GM18517 (cell line): Measurements from ENCODE around the gene EFNA2.

ENCODE experiments used
- ATAC-seq: cut with Tn5 transposase; IDR thresholded peaks from one replicate; pipeline ENCODE4 v1.9.1; 2021; ENCODE audit warnings: mild to moderate bottlenecking, moderate library complexity; ENCODE audit not compliant: unreplicated experiment

The EFNA2 gene

DNA sequence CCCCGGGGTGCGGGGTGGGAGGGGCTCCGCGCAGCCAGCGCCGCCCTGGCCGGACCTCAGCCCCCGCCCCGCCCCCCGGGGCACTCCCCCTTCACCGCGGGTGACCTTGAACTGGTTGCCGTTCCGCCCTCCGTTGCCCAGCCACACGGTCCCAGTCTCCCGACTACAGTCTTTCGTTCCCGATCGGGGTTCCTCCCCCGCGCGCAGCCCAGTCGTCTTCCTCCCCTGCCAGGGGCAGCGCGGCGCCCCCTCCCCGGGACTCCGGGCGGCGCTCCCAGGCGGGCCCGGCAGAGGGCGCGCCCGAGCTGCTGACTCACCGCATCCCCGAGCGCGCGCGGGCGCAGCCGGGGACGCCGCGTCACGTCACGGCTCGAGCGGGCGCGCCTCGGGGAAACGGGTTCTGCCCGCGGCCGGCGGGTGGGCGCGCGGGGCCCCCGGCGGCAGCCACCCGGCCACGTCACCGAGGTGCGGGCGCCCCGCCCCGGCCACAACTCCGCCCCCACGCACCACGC lies 36.8 kb upstream of the EFNA2 start:
- ATAC-seq: peak; percentile 26

DNA sequence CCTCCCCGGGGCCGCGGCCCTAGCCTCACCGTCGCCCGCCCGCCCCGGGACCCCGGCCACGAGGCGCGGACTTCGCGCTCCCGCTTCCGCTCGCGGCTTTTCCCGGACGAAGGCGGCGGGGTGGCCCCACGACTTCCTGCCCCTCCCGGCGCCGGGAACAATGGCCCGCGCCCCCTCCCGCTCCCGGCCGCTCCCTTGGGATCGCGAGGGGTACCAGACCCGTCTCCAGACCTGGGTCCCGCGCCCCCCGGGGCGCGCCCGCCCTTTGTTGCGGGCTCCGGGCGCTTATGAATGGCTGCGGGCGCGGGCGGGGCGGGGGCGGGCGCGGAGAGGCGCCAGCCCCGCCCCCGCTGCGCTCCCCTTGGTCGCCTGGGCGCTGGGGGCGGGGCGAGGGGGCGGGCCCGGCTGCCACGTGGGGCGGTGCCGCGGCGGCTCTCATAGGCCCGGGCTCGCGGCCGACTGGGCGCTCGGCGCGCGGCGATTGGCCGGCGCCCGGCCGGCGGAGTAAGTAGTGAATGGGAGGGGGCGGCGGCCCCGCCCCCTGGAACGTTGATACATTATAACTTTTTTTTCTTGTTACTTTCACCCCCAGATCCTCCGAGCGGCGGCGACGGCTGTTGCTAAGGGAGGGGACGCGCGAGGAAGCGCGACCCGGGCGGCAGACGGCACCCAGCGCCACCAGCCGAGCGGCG lies 36.2 kb upstream of the EFNA2 start:
- ATAC-seq: peak; percentile 48

DNA sequence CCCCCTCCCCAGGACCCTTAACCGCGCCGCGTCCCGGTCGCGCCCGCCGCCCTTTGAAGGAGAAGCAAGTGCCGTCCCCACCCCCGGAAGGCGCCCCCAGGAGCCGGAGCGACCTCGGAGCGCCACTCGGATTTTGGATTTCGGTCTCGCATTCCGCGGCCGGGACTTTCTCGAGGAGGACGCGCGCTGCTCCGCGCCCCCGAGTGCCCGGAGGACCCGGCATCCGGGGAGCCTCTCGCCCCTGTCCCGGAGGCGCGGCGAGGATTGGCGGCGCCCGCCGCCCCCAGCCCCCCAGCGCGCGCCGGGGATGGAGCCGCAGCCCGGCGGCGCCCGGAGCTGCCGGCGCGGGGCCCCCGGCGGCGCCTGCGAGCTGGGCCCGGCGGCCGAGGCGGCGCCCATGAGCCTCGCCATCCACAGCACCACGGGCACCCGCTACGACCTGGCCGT lies 35.7 kb upstream of the EFNA2 start:
- ATAC-seq: no peak

DNA sequence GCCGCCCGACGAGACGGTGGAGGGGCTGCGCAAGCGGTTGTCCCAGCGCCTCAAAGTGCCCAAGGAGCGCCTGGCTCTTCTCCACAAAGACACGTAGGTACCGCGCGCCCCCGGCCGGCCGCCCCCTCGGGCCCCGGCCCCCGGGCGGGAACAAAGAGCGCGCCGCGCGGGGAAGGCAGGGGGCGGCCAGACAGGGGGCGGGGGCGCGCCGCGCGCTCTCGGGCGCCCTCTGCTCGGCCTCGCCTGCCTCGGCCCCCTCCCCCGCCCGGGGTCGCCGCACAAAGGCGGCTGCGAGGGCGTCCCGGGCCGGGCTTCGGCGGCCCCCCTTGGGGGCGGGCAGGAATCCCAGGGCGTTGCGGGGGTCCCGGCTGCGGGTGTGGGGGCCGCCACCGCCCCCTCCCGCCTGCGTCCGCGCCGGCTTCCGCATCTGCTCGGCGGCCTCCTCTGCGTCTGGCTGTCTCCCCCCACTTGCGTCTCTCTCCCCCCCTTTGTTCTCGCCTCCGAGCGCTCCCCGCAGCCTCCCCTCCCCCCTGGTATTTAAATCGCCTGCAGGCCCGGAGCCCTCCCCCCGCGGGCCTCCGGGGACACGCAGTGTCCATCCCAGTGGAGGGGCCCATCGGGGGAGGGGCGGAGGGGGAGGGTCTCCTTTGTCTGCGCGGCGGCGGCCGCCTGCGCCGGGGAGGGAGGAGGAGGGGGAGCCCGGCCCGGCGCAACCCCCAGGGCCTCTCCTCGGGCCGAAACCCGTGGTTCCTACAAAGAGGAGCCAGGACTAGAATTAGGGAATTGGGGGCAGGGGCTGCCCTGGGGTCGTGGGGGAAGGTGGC lies 35.0 kb upstream of the EFNA2 start:
- ATAC-seq: no peak

DNA sequence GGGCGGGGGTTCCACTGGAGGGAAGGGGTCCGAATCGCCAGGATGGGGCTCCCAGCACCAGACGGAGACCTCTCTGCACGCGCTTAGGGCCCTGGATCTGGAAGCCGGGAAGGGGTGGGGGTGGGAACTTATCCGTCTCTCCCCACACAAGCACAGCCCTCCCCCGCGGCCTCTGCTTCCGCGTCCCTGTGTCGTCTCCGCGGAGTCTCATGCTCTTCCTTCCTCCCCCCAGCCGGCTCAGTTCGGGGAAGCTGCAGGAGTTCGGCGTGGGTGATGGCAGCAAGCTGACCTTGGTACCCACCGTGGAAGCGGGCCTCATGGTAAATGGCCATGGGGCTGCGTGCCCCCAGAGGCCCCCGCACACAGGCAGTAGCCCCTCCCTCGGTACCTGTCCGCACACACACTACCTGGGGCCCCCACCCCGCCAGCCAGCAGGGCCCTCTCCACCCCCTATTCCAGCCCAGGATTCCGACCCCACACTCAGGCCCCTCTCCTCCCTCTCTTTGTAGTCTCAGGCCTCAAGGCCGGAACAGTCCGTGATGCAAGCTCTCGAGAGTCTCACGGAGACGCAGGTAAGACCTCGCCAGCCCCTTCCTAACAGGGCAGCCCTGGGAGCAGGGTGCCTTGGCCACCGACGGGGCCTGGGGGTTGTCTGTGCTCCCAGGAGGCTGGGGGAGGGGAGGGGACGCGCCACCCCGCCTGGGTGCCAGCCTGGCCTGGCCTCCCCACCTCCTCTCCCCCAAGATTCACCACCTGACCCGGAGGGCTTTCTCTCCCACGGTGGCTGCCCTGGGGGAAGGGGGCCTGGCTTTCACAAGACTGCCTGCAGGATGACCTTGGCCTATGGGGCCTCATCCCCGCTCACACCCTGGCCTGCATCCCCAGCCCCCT lies 34.1 kb upstream of the EFNA2 start:
- ATAC-seq: no peak

DNA sequence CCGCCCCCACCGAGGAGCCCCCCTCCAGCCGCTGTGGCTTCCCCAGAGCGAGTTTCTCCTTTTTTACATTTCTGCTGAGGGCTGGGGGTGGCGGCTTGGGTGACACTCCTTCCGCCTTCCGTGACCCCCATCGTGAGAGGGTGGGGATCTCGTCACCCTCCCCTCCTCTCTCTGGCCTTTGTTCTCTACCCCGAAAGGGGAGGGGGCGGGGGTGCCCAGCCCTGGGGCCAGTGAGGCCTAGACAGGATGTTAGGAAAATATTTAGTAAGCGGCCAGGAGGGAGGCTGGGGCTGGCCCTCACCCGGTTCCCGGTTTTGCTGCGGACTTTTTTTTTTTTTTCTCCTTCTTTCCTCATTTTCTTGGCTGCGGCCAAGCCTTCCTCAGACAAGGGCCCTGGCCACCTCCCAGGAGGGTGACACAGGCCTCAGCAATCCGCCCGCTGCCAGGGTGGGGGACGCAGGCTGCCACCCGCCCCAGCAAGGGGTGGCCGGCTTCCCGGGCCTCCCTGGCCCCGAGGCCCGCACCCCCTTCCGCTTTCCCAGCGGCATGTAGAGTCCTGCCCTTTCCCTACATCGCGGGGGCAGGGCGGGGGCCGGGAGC lies 33.4 kb upstream of the EFNA2 start:
- ATAC-seq: no peak

- ATAC-seq: no peak
Observed at GRCh38 chr19:1252821-1253513, 32.7 kb upstream of the EFNA2 start.

GRCh38 chr19:1253514-1254080 lies 32.1 kb upstream of the EFNA2 start:
- ATAC-seq: no peak

- no peak for ATAC-seq
Observed at GRCh38 chr19:1254081-1254527, 31.6 kb upstream of the EFNA2 start.

- no peak for ATAC-seq
Observed at GRCh38 chr19:1254530-1255185, 31.0 kb upstream of the EFNA2 start.

DNA sequence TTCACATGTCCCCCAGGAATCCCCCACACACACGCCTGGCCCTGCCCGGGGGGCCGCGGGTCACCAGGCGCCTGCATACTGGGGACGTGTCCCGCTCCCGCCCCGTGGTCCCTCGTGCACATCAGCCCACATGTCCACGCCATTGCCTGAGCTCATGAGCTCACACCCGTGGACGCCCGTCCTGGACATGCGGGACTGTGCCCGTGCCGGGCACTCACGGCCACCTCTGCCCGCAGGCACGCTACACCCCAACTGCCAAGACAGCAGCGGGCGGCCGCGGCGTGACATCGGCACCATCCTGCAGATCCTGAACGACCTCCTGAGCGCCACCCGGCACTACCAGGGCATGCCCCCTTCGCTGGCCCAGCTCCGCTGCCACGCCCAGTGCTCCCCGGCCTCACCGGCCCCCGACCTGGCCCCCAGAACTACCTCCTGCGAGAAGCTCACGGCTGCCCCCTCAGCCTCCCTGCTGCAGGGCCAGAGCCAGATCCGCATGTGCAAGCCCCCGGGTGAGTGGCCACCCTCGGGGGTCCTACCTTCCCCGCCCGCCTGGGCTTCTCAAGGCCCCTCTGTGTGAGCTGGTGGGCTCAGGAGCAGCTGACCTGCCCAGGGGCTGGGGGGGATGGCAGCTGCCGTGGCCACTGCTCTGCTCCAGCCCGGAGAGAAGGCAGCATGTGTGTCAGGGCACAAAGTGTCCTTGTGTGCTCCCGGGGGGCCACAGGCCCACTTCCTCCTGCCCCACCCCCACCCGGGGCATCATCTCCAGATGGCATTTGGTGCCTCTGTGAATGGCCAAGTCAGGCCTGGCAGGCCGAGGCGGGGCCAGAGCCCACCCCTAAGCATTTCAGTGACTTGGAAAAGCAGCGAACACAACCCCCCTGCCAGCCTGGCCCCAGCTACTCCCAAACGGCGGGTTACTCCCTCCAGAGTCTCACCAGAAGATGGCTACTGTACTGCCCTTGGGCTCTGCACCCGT lies 30.2 kb upstream of the EFNA2 start:
- ATAC-seq: no peak

DNA sequence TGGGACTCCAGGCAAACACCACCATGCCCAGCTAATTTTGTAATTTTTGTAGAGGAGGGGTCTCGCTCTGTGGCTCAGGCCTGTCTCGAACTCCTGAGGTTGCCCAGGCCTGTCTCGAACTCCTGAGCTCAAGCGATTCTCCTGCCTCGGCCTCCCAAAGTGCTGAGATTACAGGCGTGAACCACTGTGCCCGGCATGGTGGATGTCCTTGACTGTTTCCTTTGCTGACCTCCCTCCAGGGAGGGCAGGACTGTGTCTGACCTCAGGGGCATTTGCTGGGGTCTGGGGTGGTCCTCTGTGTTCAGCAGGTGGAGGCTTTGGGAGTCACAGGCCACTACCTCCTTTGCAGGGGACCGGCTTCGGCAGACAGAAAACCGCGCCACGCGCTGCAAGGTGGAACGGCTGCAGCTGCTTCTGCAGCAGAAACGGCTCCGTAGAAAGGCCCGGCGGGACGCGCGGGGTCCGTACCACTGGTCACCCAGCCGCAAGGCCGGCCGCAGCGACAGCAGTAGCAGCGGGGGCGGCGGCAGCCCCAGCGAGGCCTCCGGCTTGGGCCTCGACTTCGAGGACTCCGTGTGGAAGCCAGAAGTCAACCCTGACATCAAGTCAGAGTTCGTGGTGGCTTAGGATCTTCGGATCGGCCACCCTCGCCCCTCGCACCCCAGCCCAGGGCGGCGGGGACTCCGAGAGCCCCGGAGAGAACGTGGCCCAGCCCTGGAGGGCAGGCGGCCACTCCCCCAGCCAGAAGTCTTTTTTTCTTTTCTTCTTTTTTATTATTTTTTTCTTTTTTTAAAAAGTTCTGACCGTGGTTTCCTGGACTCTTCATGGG lies 28.8 kb upstream of the EFNA2 start:
- ATAC-seq: no peak

DNA sequence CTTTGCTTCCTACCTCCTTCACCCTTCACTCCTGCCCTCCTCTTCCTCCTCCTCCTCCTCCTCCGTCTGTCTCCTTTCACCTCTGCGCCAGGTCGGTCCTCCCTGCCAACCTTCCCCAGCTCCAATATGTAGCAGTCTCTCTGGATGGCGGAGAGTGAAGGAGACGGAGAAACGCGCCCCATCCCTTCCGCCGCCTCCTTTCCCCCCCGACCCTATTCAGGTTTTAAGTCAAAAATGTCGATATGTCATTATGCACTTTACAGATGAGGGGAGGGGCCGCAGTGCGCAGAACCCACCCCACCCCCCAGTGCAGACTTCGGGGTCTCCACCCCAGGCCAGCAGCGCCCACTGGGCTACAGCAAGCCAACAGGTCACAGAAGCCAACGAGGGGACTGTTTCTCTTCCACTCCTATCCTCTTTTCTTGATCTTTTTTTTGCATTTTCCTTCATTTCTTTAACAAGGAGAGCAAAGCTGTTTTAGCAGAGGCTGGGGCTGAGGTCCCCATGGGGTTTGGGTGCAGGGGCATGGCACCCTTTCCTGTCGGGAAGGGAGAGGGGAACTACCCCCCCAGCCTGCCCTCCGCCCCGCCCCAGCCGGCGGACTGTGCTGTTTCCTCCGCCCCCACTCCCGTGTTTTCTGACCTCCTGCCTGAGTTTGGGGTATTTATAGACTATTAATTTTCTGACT lies 28.1 kb upstream of the EFNA2 start:
- ATAC-seq: no peak

DNA sequence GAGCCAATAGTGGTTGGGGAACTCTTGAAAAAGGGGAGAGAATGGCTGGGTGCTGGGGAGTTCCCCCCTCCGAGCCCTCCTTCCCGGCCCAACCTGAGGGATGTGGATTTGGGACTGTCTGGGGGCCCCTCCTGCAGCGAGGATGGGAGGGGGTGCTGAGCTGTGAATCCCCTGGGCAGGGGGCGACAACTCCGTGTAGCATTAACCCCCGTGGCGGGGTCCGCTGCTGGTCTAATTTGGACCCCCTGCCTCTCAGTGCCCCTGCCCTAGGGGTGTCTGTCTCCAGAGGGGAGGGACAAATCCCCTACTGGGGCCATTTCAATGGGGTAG lies 27.5 kb upstream of the EFNA2 start:
- no peak for ATAC-seq

- ATAC-seq: no peak
Observed at GRCh38 chr19:1258707-1259205, 26.9 kb upstream of the EFNA2 start.

DNA sequence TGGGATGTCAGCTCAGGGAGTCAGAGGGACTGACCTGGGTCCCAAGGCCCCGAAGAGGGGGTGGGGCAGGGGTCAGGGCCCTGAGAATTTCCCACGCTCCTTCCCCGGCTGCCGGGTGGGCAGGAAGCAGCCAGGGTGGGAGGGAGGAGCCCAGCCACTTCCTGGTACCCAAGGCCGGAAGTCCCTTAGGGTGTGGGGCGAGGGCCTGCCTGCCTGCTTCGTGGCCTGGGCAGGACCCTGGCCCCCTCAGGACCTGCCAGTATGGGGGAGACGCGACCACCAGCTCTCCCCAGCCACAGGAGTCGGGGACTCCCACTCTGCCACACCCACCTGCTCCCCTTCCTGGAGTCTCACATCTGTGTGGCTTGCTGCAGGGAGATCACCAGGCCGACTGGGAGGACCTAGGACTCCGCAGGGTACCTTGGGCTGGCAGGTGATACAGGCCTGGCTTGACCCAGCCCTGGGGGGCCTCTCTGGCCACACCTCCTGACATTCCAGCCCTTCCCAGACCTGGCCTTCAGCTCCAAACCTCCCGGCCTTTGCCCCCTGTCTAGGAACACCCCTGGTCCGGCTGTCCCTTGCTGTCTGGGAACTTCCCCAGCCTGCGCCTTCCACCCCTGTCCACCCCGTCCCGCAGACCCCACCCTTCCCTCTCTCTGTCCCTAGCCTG lies 26.3 kb upstream of the EFNA2 start:
- peak; percentile 28 for ATAC-seq
